ENCODE results near the gene NMRK2. TPM values are rescaled to one million over a fixed set of nuclear protein-coding genes. Genes with fewer than 3 reads are reported as not detected.

NMRK2 gene
- total and polyA plus RNA-seq, 4 donors = 0.07 TPM; not detected in 3

GRCh38 chr19:3985643-3986259, 52.9 kb downstream of the NMRK2 start (continued):
- TF ChIP-seq HNF4A (conservative IDR thresholded peaks at IDR 0.05) = no peak
- TF ChIP-seq TAF1 (conservative IDR thresholded peaks at IDR 0.05) = no peak
- no peak for TF ChIP-seq CTCF (IDR thresholded peaks at IDR 0.05; ENCODE audit: low read depth, low read length, missing input control)

- no peaks in the 10 kb centered on the region for H3K27me3 ChIP-seq (ENCODE audit: control insufficient read depth in 4 of 4, insufficient read depth in 4 of 4, low read length in 3 of 4)
- H3K9me3 ChIP-seq (ENCODE audit: control insufficient read depth in 4 of 4, low read length in 3 of 4) = no peaks in the 10 kb centered on the region
- DNase-seq (ENCODE audit: low spot score) = no peak
- H3K4me3 ChIP-seq (ENCODE audit: low read depth in 1 of 3, low read length in 3 of 3) = peak overlapping the region; percentile 42 to 99 (median 74)
- peak overlapping the region in 1 of 2 donors; percentile 79 for H3K9ac ChIP-seq (ENCODE audit: low read depth in 1 of 2, low read length in 2 of 2)
- peaks cover 13 to 24% (median 22%) of the 10 kb centered on the region in 4 donors for H3K36me3 ChIP-seq (ENCODE audit: control insufficient read depth in 4 of 4, insufficient read depth in 3 of 4, low read depth in 1 of 4, low read length in 3 of 4)
- H3K27ac ChIP-seq (ENCODE audit: low read depth in 1 of 2, low read length in 2 of 2) = peak overlapping the region; percentile 61 to 64
- TF ChIP-seq RAD21 (IDR thresholded peaks at IDR 0.05) = peak; percentile 76 to 77
- no peak for TF ChIP-seq REST (IDR thresholded peaks at IDR 0.05)
- TF ChIP-seq HNF4A (conservative IDR thresholded peaks at IDR 0.05) = no peak
- no peak for TF ChIP-seq YY1 (IDR thresholded peaks at IDR 0.05)
- no peak for TF ChIP-seq JUND (IDR thresholded peaks at IDR 0.05)
- TF ChIP-seq TAF1 (conservative IDR thresholded peaks at IDR 0.05) = no peak
- no peak for TF ChIP-seq ATF3 (IDR thresholded peaks at IDR 0.05)
- no peak for TF ChIP-seq FOXA1 (IDR thresholded peaks at IDR 0.05)
- TF ChIP-seq ZBTB33 (IDR thresholded peaks at IDR 0.05) = no peak
- no peak for TF ChIP-seq EGR1 (IDR thresholded peaks at IDR 0.05; ENCODE audit: low read depth in 2 of 2)
- no peak for TF ChIP-seq HNF4G (IDR thresholded peaks at IDR 0.05)
- no peak for TF ChIP-seq FOXA2 (IDR thresholded peaks at IDR 0.05)
- TF ChIP-seq GABPA (IDR thresholded peaks at IDR 0.05 in 1 of 2, conservative IDR thresholded peaks at IDR 0.05 in 1 of 2) = no peak
- TF ChIP-seq MAX (IDR thresholded peaks at IDR 0.05) = no peak
- TF ChIP-seq RXRA (IDR thresholded peaks at IDR 0.05) = peak; percentile 79 to 87
- no peak for TF ChIP-seq NR2F2 (IDR thresholded peaks at IDR 0.05)
- peak; percentile 72 for TF ChIP-seq SP1 (IDR thresholded peaks at IDR 0.05)
- TF ChIP-seq CTCF (IDR thresholded peaks at IDR 0.05; ENCODE audit: low read depth, low read length, missing input control) = peak; percentile 54
- 2% methylated on average over 21 of the region's 21 CpGs for WGBS
- H3K4me1 ChIP-seq (ENCODE audit: control insufficient read depth in 4 of 4, insufficient read depth in 4 of 4, low read length in 3 of 4) = peaks cover 0 to 38% (median 31%) of the 10 kb centered on the region in 4 donors
These were observed 53.6 kb downstream of the NMRK2 start for GRCh38 chr19:3986260-3987041.

All from liver (tissue), 9 donors.